Keratinocyte (primary cell): ENCODE measurements around the gene SMIM12. TPM values are rescaled to one million over a fixed set of nuclear protein-coding genes. Genes with fewer than 3 reads are reported as not detected.

ENCODE experiments used
- DNase-seq: peaks from one replicate; pipeline ENCODE4 v3.0.0-alpha.2; 2011; ENCODE audit warnings: low read depth, missing footprints, low spot score
- FAIRE-seq: peaks from 2 replicates; lab custom pipeline; 2011; peaks lifted over from hg19 to GRCh38; lab: Jason Lieb, UNC
- H2AFZ ChIP-seq: 2 replicates; pipeline ENCODE4 v1.6.0; 2012; ENCODE audit warnings: low read length, control low read depth, inconsistent platforms; ENCODE audit not compliant: control insufficient read depth
- H3K27ac ChIP-seq: 2 replicates; pipeline ENCODE4 v1.5.1; 2011; ENCODE audit warnings: low read length; ENCODE audit not compliant: control insufficient read depth, insufficient read depth
- H3K27me3 ChIP-seq: 3 replicates; pipeline ENCODE4 v1.6.0; 2011; ENCODE audit warnings: low read length; ENCODE audit not compliant: control insufficient read depth, insufficient read depth; ENCODE audit errors: extremely low read depth
- H3K36me3 ChIP-seq, 2 experiments: 2 replicates in 1 of 2; 3 replicates in 1 of 2; pipeline ENCODE4 v1.5.1; 2011; ENCODE audit warnings: low read length in 2 of 2, mild to moderate bottlenecking in 1 of 2; ENCODE audit not compliant: control insufficient read depth in 2 of 2, insufficient read depth in 2 of 2; ENCODE audit errors: extremely low read depth in 1 of 2
- H3K4me1 ChIP-seq: 3 replicates; pipeline ENCODE4 v1.5.1; 2011; ENCODE audit warnings: low read length; ENCODE audit not compliant: control insufficient read depth, insufficient read depth; ENCODE audit errors: extremely low read depth
- H3K4me2 ChIP-seq: 3 replicates; pipeline ENCODE4 v1.6.0; 2011; ENCODE audit warnings: low read depth, low read length; ENCODE audit not compliant: control insufficient read depth, insufficient read depth; ENCODE audit errors: extremely low read depth
- H3K4me3 ChIP-seq, 3 experiments: fragments of 200-600 bp in 1 of 3; sonication (generic) in 1 of 3; 2 replicates in 2 of 3; 3 replicates in 1 of 3; pipeline ENCODE4 v1.5.1; 2011 to 2016; ENCODE audit warnings: low read length in 3 of 3, mild to moderate bottlenecking in 3 of 3, control low read depth in 2 of 3, inconsistent platforms in 1 of 3, low read depth in 1 of 3, mixed read lengths in 1 of 3, mixed run types in 1 of 3, moderate library complexity in 1 of 3; ENCODE audit not compliant: control insufficient read depth in 2 of 3, insufficient read depth in 2 of 3; ENCODE audit errors: extremely low read depth in 1 of 3
- H3K79me2 ChIP-seq: 2 replicates; pipeline ENCODE4 v1.6.0; 2012; ENCODE audit warnings: low read length; ENCODE audit not compliant: control insufficient read depth, insufficient read depth
- H3K9ac ChIP-seq: 3 replicates; pipeline ENCODE4 v1.6.0; 2011; ENCODE audit warnings: low read length; ENCODE audit not compliant: control insufficient read depth, insufficient read depth; ENCODE audit errors: extremely low read depth
- H3K9me1 ChIP-seq: 3 replicates; pipeline ENCODE4 v1.6.0; 2011; ENCODE audit warnings: low read length; ENCODE audit not compliant: control insufficient read depth, insufficient read depth; ENCODE audit errors: extremely low read depth
- H3K9me3 ChIP-seq: 2 replicates; pipeline ENCODE4 v1.5.1; 2012; ENCODE audit warnings: low read depth, low read length; ENCODE audit not compliant: control insufficient read depth
- H4K20me1 ChIP-seq: 3 replicates; pipeline ENCODE4 v1.6.0; 2011; ENCODE audit warnings: low read length; ENCODE audit not compliant: control insufficient read depth, insufficient read depth; ENCODE audit errors: extremely low read depth
- EZH2 ChIP-seq: IDR thresholded peaks from one replicate; pipeline ENCODE4 v1.6.1; 2012; ENCODE audit warnings: inconsistent platforms, mild to moderate bottlenecking, low read length, moderate library complexity
- dilution Hi-C: fragments of 300-500 bp; cut with MboI; formaldehyde crosslinking; loops from one replicate; pipeline ENCODE4 v1.7.0; 2020; ENCODE audit warnings: low sequenced_read_pairs; ENCODE audit not compliant: extremely low pct_ligation_motif_present
- polyA plus RNA-seq, 5 experiments: library from polyadenylated mRNA; depleted of rRNA in 3 of 5; stranded (reverse) in 3 of 5; stranded (forward) in 1 of 5; unstranded in 1 of 5; fragments of >200 nt; gene quantifications; 1 replicate in 1 of 5; 2 replicates in 3 of 5; 3 replicates in 1 of 5; pipeline versions ENCODE4 v1.2.1 to v1.2.3, GENCODE V29; 2011 to 2012; ENCODE audit warnings: missing spikeins in 2 of 5, low read depth in 1 of 5, low replicate concordance in 1 of 5
- TF ChIP-seq, protein P1 (sequence below), 3 experiments: IDR thresholded peaks in 1 of 3; conservative IDR thresholded peaks in 1 of 3; optimal IDR thresholded peaks in 1 of 3; 2 replicates in 2 of 3; 3 replicates in 1 of 3; pipeline versions ENCODE3 to v1.5.1; 2011; ENCODE audit warnings: low read length in 3 of 3, mild to moderate bottlenecking in 3 of 3, moderate library complexity in 2 of 3, control low read depth in 1 of 3, inconsistent platforms in 1 of 3; ENCODE audit not compliant: insufficient read depth in 2 of 3; ENCODE audit errors: extremely low read depth in 1 of 3

SMIM12 gene
- polyA plus RNA-seq, 1 donor (not counting 4 experiments of a cell fraction or from before 2014, with no cell fraction given), result 51.5 TPM

DNA sequence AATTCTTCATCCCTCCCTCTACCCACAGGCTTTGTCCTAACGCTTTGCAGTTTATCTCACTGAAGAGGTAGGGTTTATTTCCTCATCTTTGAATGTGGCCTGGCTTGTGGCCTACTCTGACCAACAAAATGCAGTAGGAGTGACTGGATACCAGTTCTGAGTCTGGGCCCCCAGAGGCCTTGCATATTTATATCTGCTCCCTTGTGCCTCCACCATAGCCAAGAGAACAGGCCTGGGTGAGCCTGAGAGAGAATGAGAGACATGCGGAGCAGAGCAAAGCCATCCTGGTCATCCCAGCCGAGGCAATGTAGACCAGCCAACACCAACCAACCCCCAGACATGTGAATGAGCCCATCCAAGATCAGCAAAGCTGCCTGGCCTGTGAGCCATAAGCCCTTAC lies 30.3 kb downstream of the SMIM12 start:
- no peak overlapping the region for H3K9ac ChIP-seq
- FAIRE-seq (no peak), DNase-seq (no peak)
- H3K79me2 ChIP-seq, result no peaks in the 10 kb centered on the region
- H3K9me1 ChIP-seq, result no peaks in the 10 kb centered on the region
- H3K4me1 ChIP-seq, result no peaks in the 10 kb centered on the region
- no peaks in the 10 kb centered on the region for H3K36me3 ChIP-seq
- no peak overlapping the region for H3K4me3 ChIP-seq
- no peaks in the 10 kb centered on the region for H3K27me3 ChIP-seq
- dilution Hi-C loops, result no loop called here
- no peaks in the 10 kb centered on the region for H3K9me3 ChIP-seq
- no peak overlapping the region for H2AFZ ChIP-seq
- no peak overlapping the region for H3K4me2 ChIP-seq
- TF ChIP-seq, protein P1, sequence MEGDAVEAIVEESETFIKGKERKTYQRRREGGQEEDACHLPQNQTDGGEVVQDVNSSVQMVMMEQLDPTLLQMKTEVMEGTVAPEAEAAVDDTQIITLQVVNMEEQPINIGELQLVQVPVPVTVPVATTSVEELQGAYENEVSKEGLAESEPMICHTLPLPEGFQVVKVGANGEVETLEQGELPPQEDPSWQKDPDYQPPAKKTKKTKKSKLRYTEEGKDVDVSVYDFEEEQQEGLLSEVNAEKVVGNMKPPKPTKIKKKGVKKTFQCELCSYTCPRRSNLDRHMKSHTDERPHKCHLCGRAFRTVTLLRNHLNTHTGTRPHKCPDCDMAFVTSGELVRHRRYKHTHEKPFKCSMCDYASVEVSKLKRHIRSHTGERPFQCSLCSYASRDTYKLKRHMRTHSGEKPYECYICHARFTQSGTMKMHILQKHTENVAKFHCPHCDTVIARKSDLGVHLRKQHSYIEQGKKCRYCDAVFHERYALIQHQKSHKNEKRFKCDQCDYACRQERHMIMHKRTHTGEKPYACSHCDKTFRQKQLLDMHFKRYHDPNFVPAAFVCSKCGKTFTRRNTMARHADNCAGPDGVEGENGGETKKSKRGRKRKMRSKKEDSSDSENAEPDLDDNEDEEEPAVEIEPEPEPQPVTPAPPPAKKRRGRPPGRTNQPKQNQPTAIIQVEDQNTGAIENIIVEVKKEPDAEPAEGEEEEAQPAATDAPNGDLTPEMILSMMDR (optimal IDR thresholded peaks at IDR 0.05 in 1 of 3, IDR thresholded peaks at IDR 0.05 in 1 of 3, conservative IDR thresholded peaks at IDR 0.05 in 1 of 3; ENCODE audit: extremely low read depth in 1 of 3, insufficient read depth in 2 of 3, low read length in 3 of 3), result no peak
- H4K20me1 ChIP-seq, result no peaks in the 10 kb centered on the region
- no peak overlapping the region for H3K27ac ChIP-seq

DNA sequence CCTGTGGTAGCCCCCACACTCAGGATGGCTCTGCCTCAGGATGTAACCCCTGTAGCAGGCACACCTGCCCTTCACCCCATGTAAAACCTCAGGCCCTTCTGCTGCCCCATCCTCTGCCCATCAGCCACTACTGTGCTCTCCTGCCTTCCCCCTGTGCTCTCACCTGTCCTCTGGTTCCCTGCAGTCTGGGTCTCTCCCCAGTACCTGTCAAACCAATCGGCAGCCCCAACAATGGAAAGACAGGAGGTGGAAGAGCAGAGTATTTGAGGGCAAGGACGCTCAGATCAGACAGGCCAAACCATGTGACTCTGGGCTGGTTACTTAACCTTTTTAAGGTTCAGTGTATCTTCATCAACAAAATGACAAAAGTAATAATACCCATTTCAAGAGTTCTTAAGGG lies 30.9 kb downstream of the SMIM12 start:
- Histone ChIP-seq H3K9ac (no peak overlapping the region), H2AFZ (no peak overlapping the region), H3K27me3 (no peaks in the 10 kb centered on the region), H3K4me2 (no peak overlapping the region), H3K4me3 (no peak overlapping the region), H3K4me1 (no peaks in the 10 kb centered on the region), H3K9me3 (no peaks in the 10 kb centered on the region), H3K9me1 (no peaks in the 10 kb centered on the region), H3K27ac (no peak overlapping the region), H4K20me1 (no peaks in the 10 kb centered on the region), H3K79me2 (no peaks in the 10 kb centered on the region), H3K36me3 (no peaks in the 10 kb centered on the region)
- FAIRE-seq (no peak), DNase-seq (no peak)
- no peak for TF ChIP-seq EZH2
- TF ChIP-seq, protein P1 (optimal IDR thresholded peaks at IDR 0.05 in 1 of 3, IDR thresholded peaks at IDR 0.05 in 1 of 3, conservative IDR thresholded peaks at IDR 0.05 in 1 of 3; ENCODE audit: extremely low read depth in 1 of 3, insufficient read depth in 2 of 3, low read length in 3 of 3), result no peak
- dilution Hi-C loops, result no loop called here
